SU-DHL-6 (cell line): ENCODE measurements around the gene ATG2B.

Experiments used
- EZH2phosphoT487 ChIP-seq: fragments of 200-600 bp; sonication (generic), shearing (Covaris generic); conservative IDR thresholded peaks from 2 replicates; pipeline ENCODE4 v1.6.1; 2018; ENCODE audit warnings: mild to moderate bottlenecking, antibody characterized with exemption, low read length, moderate library complexity, mixed read lengths
- TF ChIP-seq, protein P1 (sequence below): fragments of 200-600 bp; sonication (generic); IDR thresholded peaks from one replicate; pipeline ENCODE4 v1.5.1; 2017; ENCODE audit warnings: antibody characterized with exemption, mild to moderate bottlenecking, low read length, moderate library complexity; ENCODE audit not compliant: insufficient read depth, poor library complexity, severe bottlenecking

DNA sequence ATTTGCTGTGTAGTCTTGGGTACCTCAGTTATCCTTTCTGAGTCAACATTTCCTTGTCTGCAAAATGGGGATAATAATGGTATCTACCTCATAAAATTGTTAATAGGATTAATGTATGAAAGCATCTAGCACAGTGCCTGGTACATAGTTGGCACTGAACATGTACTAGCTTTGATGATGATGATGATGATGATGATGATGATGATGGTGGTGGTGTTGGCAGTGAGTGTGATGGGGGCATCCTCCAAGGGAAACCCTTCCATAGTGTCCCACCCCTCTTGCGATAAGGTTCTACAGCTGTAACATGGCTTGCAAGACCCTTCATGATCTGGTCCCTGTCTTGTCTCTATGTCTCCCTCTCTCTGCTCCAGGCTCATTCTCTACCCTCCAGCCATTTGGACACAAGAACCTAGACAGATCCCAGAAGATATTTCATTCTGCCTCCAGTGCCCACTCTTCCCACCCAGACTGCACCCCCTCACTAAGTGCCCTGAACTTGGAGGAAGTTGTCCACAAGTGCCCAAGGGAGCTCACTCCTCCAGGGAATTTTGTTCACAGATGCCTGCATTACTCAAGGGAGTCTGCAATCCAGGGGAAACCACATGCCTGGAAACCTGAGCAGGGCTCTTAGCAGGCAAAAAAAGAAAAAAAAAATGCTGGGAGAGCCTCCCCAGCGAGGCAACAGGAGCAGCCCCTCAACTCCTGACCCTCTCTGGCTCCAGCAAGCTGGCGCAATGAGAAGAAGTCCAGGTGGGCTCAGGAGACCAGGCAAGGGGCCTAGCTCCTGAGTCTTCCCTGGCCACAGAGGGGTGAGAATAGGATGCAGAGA, 117.2 kb downstream of the ATG2B start:
- TF ChIP-seq, protein P1, sequence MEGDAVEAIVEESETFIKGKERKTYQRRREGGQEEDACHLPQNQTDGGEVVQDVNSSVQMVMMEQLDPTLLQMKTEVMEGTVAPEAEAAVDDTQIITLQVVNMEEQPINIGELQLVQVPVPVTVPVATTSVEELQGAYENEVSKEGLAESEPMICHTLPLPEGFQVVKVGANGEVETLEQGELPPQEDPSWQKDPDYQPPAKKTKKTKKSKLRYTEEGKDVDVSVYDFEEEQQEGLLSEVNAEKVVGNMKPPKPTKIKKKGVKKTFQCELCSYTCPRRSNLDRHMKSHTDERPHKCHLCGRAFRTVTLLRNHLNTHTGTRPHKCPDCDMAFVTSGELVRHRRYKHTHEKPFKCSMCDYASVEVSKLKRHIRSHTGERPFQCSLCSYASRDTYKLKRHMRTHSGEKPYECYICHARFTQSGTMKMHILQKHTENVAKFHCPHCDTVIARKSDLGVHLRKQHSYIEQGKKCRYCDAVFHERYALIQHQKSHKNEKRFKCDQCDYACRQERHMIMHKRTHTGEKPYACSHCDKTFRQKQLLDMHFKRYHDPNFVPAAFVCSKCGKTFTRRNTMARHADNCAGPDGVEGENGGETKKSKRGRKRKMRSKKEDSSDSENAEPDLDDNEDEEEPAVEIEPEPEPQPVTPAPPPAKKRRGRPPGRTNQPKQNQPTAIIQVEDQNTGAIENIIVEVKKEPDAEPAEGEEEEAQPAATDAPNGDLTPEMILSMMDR = no peak
- TF ChIP-seq EZH2phosphoT487 = no peak
